Prostate gland (tissue), 2 donors: Measurements from ENCODE around the gene SLC34A1.

Source experiments
- CTCF ChIP-seq, 4 experiments: fragments of 200-600 bp in 2 of 4; fragments of 450-650 bp in 2 of 4; sonication (generic) in 2 of 4; IDR thresholded peaks; 1 replicate in 3 of 4; 2 replicates in 1 of 4; pipeline ENCODE4 v1.5.1; 2016 to 2019; ENCODE audit warnings: antibody characterized with exemption in 4 of 4, mild to moderate bottlenecking in 2 of 4, moderate library complexity in 2 of 4
- POLR2A ChIP-seq: fragments of 450-650 bp; IDR thresholded peaks from one replicate; pipeline ENCODE4 v1.6.1; 2016; ENCODE audit warnings: antibody characterized with exemption, mild to moderate bottlenecking
- POLR2AphosphoS5 ChIP-seq: sonication (generic); formaldehyde crosslinking; IDR thresholded peaks from one replicate; pipeline ENCODE4 v1.6.1; 2017; ENCODE audit warnings: antibody characterized with exemption

- TF ChIP-seq POLR2AphosphoS5 = no peak
- no peak for TF ChIP-seq CTCF (IDR thresholded peaks at IDR 0.05)
- no peak for TF ChIP-seq POLR2A
Observed at GRCh38 chr5:177377851-177378776, 6.1 kb upstream of the SLC34A1 start.
